ENCODE results near the gene HSF2BP.
"Not testable (repeated sequence)": the region's sequence is repeated elsewhere in the genome, so short reads cannot be mapped to it uniquely, and the experiment has no call there.

DNA sequence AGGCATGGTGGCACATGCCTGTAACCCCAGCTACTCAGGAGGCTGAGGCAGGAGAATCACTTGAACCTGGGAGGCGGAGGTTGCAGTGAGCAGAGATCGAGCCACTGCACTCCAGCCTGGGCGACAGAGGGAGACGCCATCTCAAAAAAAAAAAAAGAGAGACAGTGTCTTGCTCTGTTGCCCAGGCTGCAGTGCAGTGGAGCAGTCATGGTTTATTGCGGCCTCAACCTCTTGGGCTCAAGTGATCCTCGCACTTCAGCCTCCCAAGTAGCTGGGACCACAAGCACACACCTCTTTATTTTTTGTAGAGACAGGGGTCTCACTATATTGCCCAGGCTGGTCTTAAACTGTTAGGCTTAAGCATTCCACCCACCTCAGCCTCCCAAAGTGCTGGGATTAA lies 21.1 kb upstream of the HSF2BP start:
- TF ChIP-seq, protein P1, sequence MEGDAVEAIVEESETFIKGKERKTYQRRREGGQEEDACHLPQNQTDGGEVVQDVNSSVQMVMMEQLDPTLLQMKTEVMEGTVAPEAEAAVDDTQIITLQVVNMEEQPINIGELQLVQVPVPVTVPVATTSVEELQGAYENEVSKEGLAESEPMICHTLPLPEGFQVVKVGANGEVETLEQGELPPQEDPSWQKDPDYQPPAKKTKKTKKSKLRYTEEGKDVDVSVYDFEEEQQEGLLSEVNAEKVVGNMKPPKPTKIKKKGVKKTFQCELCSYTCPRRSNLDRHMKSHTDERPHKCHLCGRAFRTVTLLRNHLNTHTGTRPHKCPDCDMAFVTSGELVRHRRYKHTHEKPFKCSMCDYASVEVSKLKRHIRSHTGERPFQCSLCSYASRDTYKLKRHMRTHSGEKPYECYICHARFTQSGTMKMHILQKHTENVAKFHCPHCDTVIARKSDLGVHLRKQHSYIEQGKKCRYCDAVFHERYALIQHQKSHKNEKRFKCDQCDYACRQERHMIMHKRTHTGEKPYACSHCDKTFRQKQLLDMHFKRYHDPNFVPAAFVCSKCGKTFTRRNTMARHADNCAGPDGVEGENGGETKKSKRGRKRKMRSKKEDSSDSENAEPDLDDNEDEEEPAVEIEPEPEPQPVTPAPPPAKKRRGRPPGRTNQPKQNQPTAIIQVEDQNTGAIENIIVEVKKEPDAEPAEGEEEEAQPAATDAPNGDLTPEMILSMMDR (IDR thresholded peaks at IDR 0.05; ENCODE audit: poor library complexity, severe bottlenecking): not testable (repeated sequence)
- not testable (repeated sequence) for TF ChIP-seq TAF1 (IDR thresholded peaks at IDR 0.05; ENCODE audit: low read depth); EZH2 (IDR thresholded peaks at IDR 0.05; ENCODE audit: borderline replicate concordance, insufficient read depth, low read length, poor library complexity, severe bottlenecking); EP300 (conservative IDR thresholded peaks at IDR 0.05; ENCODE audit: poor library complexity, severe bottlenecking); POLR2AphosphoS5 (IDR thresholded peaks at IDR 0.05); MXI1 (conservative IDR thresholded peaks at IDR 0.05; ENCODE audit: poor library complexity, severe bottlenecking)
- TF ChIP-seq, protein P2, sequence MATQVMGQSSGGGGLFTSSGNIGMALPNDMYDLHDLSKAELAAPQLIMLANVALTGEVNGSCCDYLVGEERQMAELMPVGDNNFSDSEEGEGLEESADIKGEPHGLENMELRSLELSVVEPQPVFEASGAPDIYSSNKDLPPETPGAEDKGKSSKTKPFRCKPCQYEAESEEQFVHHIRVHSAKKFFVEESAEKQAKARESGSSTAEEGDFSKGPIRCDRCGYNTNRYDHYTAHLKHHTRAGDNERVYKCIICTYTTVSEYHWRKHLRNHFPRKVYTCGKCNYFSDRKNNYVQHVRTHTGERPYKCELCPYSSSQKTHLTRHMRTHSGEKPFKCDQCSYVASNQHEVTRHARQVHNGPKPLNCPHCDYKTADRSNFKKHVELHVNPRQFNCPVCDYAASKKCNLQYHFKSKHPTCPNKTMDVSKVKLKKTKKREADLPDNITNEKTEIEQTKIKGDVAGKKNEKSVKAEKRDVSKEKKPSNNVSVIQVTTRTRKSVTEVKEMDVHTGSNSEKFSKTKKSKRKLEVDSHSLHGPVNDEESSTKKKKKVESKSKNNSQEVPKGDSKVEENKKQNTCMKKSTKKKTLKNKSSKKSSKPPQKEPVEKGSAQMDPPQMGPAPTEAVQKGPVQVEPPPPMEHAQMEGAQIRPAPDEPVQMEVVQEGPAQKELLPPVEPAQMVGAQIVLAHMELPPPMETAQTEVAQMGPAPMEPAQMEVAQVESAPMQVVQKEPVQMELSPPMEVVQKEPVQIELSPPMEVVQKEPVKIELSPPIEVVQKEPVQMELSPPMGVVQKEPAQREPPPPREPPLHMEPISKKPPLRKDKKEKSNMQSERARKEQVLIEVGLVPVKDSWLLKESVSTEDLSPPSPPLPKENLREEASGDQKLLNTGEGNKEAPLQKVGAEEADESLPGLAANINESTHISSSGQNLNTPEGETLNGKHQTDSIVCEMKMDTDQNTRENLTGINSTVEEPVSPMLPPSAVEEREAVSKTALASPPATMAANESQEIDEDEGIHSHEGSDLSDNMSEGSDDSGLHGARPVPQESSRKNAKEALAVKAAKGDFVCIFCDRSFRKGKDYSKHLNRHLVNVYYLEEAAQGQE (IDR thresholded peaks at IDR 0.05; ENCODE audit: borderline replicate concordance): not testable (repeated sequence)
